ENCODE data around the gene PCDHA1. TPM values are rescaled to one million over a fixed set of nuclear protein-coding genes. Genes with fewer than 3 reads are reported as not detected.

Gene PCDHA1
- total RNA-seq, 1 experiment from 2014 or later: not detected

DNA sequence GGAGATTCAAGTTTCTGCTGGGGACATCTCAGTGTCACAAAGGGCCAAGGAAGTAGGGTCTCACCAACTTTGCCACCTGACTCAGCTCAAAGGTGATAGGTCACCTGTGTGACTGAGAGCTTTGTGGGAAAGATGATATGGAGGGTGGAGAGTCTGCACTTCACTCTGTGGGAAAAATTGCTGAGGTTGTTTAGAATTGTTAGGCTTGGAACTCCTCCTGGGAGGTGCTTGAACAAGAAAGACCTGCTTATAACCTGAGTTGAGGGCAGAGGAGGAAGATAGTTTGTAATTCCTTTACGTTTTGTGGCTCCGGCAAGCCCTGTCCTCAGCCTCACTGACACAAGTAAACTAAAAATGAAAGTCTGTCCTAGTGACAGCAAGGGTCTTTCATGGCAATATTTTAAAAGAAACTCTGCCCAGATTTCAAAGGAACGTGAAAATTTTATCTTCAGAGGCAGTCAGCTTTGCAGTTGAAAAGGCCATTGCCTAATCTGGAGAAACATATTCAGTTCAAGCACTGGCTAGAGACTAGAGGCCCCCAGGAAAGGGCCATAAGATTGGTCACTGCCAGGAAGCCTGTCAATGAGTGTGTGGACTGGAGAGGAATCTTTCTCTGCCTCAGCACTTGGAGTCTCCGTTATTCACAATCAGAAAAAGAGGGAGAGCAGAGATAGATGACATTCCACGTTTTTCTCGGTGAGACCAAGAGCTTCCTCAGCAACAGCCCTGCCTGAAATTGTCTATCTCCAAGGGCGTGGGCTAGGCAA lies 203.5 kb downstream of the PCDHA1 start:
- BruUV-seq (replicated peaks): no TSS peak
- no peaks in the 10 kb centered on the region for H3K27me3 Mint-ChIP-seq (ENCODE audit: insufficient read depth, unreplicated experiment)
- ChIA-PET POLR2A (interaction anchor here (1.0 to 5.2 kb wide), 6 partner anchors 11 to 51 kb away, joined by 3 to 41 read pairs (median 8); no protein-coding TSS in a partner anchor), CTCF (interaction anchor here (1.2 to 1.8 kb wide), 2 partner anchors 10 to 18 kb away, joined by 3 to 8 read pairs; no protein-coding TSS in a partner anchor)
- no peak for DNase-seq (ENCODE audit: unreplicated experiment)
- H3K27ac Mint-ChIP-seq (ENCODE audit: low read depth, unreplicated experiment): no peak overlapping the region
- TF ChIP-seq, protein P1, sequence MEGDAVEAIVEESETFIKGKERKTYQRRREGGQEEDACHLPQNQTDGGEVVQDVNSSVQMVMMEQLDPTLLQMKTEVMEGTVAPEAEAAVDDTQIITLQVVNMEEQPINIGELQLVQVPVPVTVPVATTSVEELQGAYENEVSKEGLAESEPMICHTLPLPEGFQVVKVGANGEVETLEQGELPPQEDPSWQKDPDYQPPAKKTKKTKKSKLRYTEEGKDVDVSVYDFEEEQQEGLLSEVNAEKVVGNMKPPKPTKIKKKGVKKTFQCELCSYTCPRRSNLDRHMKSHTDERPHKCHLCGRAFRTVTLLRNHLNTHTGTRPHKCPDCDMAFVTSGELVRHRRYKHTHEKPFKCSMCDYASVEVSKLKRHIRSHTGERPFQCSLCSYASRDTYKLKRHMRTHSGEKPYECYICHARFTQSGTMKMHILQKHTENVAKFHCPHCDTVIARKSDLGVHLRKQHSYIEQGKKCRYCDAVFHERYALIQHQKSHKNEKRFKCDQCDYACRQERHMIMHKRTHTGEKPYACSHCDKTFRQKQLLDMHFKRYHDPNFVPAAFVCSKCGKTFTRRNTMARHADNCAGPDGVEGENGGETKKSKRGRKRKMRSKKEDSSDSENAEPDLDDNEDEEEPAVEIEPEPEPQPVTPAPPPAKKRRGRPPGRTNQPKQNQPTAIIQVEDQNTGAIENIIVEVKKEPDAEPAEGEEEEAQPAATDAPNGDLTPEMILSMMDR (IDR thresholded peaks at IDR 0.05; ENCODE audit: unreplicated experiment): no peak
- H3K36me3 Mint-ChIP-seq (ENCODE audit: insufficient read depth, unreplicated experiment): peaks cover 21% of the 10 kb centered on the region
- H3K4me3 Mint-ChIP-seq (ENCODE audit: unreplicated experiment): no peak overlapping the region
- no peaks in the 10 kb centered on the region for H3K9me3 Mint-ChIP-seq (ENCODE audit: unreplicated experiment)
- intact Hi-C loops (cut with micrococcal nuclease): no loop called here
- H3K4me1 Mint-ChIP-seq (ENCODE audit: insufficient read depth, unreplicated experiment): peaks cover 13% of the 10 kb centered on the region

DNA sequence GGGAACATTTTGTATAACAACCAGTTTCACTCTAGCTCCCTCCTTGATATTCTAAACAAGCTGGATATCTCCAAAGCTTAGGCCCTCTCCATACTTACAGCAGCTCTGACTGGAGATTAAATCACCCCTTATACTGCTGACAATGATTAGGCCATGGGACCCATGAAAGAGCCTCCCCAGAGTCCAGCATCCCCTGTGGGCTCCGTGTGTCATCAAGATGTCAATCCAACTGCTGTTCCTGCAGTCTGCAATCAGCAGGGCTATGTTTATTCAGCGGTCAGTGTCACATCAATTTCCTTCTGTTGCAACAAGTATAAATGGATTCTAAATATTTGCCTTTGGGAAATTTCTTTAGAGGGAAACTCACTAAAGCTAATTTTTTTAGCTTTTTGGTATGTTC lies 206.9 kb downstream of the PCDHA1 start:
- no peak overlapping the region for H3K4me3 Mint-ChIP-seq (ENCODE audit: unreplicated experiment)
- CTCF ChIA-PET: interaction anchor here (0.6 kb wide), 1 partner anchor 24 kb away, joined by 4 read pairs; no protein-coding TSS in a partner anchor
- H3K36me3 Mint-ChIP-seq (ENCODE audit: insufficient read depth, unreplicated experiment): peaks cover 6% of the 10 kb centered on the region
- peaks cover 28% of the 10 kb centered on the region for H3K4me1 Mint-ChIP-seq (ENCODE audit: insufficient read depth, unreplicated experiment)
- BruUV-seq (replicated peaks): no TSS peak
- no peak for DNase-seq (ENCODE audit: unreplicated experiment)
- TF ChIP-seq, protein P1 (IDR thresholded peaks at IDR 0.05; ENCODE audit: unreplicated experiment): no peak
- intact Hi-C loops (cut with micrococcal nuclease): no loop called here
- H3K9me3 Mint-ChIP-seq (ENCODE audit: unreplicated experiment): no peaks in the 10 kb centered on the region
- H3K27me3 Mint-ChIP-seq (ENCODE audit: insufficient read depth, unreplicated experiment): no peaks in the 10 kb centered on the region
- POLR2A ChIA-PET: interaction anchor here (0.7 to 1.0 kb wide), 2 partner anchors 15 to 32 kb away, joined by 4 to 6 read pairs; no protein-coding TSS in a partner anchor
- no peak overlapping the region for H3K27ac Mint-ChIP-seq (ENCODE audit: low read depth, unreplicated experiment)

DNA sequence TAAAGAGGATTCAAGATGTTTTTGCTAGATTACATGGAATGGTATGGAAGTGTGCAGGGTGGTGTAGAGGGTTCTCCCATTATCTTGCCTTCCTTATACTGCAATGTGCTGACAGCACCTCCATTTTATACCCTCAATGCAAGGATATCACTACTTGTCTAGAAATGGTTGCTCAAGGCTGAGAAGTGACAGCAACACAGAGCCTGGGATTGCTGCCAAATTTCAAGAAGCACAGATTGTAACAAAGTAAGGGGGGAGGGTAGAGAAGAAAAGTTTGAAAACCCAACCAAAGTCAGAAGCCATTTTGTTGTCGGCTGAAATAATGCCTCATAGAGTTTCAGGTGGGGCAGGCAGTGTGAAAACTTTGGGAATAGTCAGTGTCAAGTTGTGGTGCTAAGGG lies 210.1 kb downstream of the PCDHA1 start:
- Mint-ChIP-seq H3K36me3 (ENCODE audit: insufficient read depth, unreplicated experiment) (peaks cover 6% of the 10 kb centered on the region), H3K27me3 (ENCODE audit: insufficient read depth, unreplicated experiment) (no peaks in the 10 kb centered on the region), H3K4me1 (ENCODE audit: insufficient read depth, unreplicated experiment) (peaks cover 17% of the 10 kb centered on the region), H3K9me3 (ENCODE audit: unreplicated experiment) (no peaks in the 10 kb centered on the region), H3K4me3 (ENCODE audit: unreplicated experiment) (no peak overlapping the region), H3K27ac (ENCODE audit: low read depth, unreplicated experiment) (peak overlapping the region; percentile 68)
- TF ChIP-seq, protein P1 (IDR thresholded peaks at IDR 0.05; ENCODE audit: unreplicated experiment): no peak
- intact Hi-C loops (cut with micrococcal nuclease): no loop called here
- POLR2A ChIA-PET: no interaction called here
- CTCF ChIA-PET: interaction anchor here (0.9 kb wide), 1 partner anchor 121 kb away, joined by 3 read pairs; the partner anchor contains the start of gene PCDHA12
- DNase-seq (ENCODE audit: unreplicated experiment): peak; percentile 75
- no TSS peak for BruUV-seq (replicated peaks)

DNA sequence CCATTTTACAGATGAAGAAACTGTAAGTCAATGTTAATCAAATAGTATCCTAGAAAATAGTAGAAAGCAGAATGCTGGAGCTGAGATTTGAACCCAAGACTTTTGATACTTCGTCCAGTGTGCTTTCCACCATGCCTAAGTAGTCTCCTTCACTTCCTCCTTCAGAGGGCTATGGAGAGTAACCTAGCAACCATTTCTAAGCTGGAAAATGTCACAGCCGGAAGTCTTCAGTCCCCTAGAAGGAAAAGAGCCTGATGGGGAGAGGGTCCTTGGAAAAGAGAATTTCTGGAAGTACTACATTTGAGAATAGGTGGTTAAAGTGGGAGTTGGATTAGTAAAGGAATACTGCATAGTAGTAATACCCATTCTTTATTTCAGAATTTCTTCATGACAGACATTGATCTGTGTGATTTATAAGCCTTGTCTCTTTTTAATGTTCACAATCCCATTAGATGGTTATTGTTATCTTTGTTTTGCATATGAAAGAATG lies 213.0 kb downstream of the PCDHA1 start:
- TF ChIP-seq, protein P1 (IDR thresholded peaks at IDR 0.05; ENCODE audit: unreplicated experiment): no peak
- intact Hi-C loops (cut with micrococcal nuclease): no loop called here
- H3K4me1 Mint-ChIP-seq (ENCODE audit: insufficient read depth, unreplicated experiment): peaks cover 39% of the 10 kb centered on the region
- no peak overlapping the region for H3K4me3 Mint-ChIP-seq (ENCODE audit: unreplicated experiment)
- no peaks in the 10 kb centered on the region for H3K27me3 Mint-ChIP-seq (ENCODE audit: insufficient read depth, unreplicated experiment)
- no peak for DNase-seq (ENCODE audit: unreplicated experiment)
- BruUV-seq (replicated peaks): no TSS peak
- H3K27ac Mint-ChIP-seq (ENCODE audit: low read depth, unreplicated experiment): no peak overlapping the region
- no peaks in the 10 kb centered on the region for H3K9me3 Mint-ChIP-seq (ENCODE audit: unreplicated experiment)
- ChIA-PET CTCF (interaction anchor here (0.6 to 8.3 kb wide), 10 partner anchors 8 to 673 kb away, joined by 3 to 74 read pairs (median 3); partner anchors contain the start of genes DIAPH1 and PCDHAC1), POLR2A (interaction anchor here (0.7 to 8.1 kb wide), 6 partner anchors 8 to 72 kb away, joined by 3 to 146 read pairs (median 6); partner anchors contain the start of gene PCDHAC1)
- peaks cover 9% of the 10 kb centered on the region for H3K36me3 Mint-ChIP-seq (ENCODE audit: insufficient read depth, unreplicated experiment)
